Measurements from ENCODE around the gene CSNK1D. TPM values are rescaled to one million over a fixed set of nuclear protein-coding genes. Genes with fewer than 3 reads are reported as not detected.
A peak's percentile ranks its signal among the peaks of the same experiment; 100 is the strongest.

Gene CSNK1D
- total RNA-seq, 4 donors from 2014 or later, result 24.6 to 102 (median 57.1) TPM

DNA sequence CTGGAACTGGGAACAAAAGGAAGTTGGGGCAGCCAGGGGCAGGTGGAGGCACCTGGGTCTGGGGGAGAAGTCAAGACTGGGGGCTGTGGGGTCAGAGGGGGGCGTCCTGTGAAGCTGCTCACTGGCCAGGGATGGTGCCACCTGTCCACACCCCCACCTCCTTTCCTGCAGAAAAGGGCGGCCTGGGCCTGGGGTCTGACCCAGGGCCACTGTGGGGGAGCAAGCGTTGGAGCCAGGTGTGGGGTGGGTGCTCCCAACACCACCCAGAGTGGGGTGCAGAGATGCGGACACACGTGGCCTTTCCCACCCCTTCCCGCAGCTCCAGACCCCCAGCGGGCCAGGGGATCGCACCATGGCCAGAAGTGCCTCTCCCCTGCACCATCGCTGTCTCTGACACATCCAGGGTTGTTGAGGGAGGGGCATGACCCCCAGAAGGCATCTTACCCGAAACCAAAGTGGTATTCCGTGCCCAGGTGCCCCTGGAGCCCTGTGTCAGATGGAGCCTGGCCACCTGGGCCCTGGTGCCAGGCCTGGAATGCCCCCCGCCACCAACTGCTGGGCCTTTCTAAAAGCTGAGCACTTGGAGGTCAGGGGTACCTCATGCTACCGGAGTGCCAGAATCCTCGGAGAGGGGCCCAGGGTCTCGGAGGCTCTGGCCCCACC lies 47.2 kb downstream of the CSNK1D start:
- no peak for DNase-seq
- Histone ChIP-seq H3K4me1 (peaks cover 22 to 36% (median 31%) of the 10 kb centered on the region in 3 donors), H3K27ac (no peak overlapping the region), H3K36me3 (no peaks in the 10 kb centered on the region), H3K27me3 (peaks cover 0 to 36% (median 0%) of the 10 kb centered on the region in 4 donors), H3K9me3 (peaks cover 0 to 3% (median 0%) of the 10 kb centered on the region in 3 donors), H3K4me3 (no peak overlapping the region)
- TF ChIP-seq, protein P1, sequence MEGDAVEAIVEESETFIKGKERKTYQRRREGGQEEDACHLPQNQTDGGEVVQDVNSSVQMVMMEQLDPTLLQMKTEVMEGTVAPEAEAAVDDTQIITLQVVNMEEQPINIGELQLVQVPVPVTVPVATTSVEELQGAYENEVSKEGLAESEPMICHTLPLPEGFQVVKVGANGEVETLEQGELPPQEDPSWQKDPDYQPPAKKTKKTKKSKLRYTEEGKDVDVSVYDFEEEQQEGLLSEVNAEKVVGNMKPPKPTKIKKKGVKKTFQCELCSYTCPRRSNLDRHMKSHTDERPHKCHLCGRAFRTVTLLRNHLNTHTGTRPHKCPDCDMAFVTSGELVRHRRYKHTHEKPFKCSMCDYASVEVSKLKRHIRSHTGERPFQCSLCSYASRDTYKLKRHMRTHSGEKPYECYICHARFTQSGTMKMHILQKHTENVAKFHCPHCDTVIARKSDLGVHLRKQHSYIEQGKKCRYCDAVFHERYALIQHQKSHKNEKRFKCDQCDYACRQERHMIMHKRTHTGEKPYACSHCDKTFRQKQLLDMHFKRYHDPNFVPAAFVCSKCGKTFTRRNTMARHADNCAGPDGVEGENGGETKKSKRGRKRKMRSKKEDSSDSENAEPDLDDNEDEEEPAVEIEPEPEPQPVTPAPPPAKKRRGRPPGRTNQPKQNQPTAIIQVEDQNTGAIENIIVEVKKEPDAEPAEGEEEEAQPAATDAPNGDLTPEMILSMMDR (IDR thresholded peaks at IDR 0.05), result no peak
- no peak for TF ChIP-seq POLR2A (IDR thresholded peaks at IDR 0.05)
- 80 to 86% methylated on average over 2 to 4 of the region's 15 CpGs for WGBS, 2 donors
- intact Hi-C loops (cut with DNase I), result no loop called here

DNA sequence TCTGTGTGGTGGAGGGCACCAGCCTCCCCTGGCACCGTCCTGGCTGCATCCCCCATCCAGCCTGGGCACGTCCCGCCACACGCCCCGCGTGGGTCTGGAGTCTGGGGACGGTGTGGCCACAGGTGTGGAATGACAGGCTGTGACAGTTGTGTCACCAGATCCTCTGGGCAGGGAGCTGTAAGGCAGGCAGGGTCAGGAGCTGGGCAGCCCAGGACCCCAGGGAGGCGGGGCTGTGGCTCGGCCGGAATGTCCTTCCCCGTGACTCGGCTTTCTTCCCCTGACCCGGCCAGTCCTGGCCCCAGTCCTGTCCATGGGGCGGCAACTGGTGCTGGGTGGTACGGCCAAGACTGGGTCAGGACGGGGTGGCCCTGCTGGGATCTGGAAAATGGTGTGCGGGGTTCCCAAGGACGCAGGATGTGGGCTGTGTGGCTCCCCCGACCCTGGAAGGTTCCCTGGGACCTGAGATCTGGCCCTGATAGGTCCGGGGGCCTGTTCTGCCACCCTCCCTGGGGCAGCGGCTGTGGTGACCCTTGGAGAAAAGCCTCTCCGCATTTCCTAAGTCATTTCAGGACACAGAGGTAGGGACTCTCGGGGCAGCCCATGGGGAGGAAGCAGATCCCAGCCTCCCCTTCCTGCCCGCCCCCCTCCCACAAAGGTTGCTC lies 48.0 kb downstream of the CSNK1D start:
- TF ChIP-seq, protein P1 (IDR thresholded peaks at IDR 0.05), result no peak
- TF ChIP-seq POLR2A (IDR thresholded peaks at IDR 0.05), result no peak
- H3K27ac ChIP-seq, result no peak overlapping the region
- H3K4me1 ChIP-seq, result peaks cover 19 to 28% (median 23%) of the 10 kb centered on the region in 3 donors
- DNase-seq, result no peak
- WGBS, 2 donors, result 67 to 79% methylated on average over 1 to 5 of the region's 24 CpGs
- peaks cover 0 to 29% (median 0%) of the 10 kb centered on the region in 4 donors for H3K27me3 ChIP-seq
- H3K36me3 ChIP-seq, result no peaks in the 10 kb centered on the region
- intact Hi-C loops (cut with DNase I), result no loop called here
- H3K9me3 ChIP-seq, result peaks cover 0 to 3% (median 0%) of the 10 kb centered on the region in 3 donors
- H3K4me3 ChIP-seq, result no peak overlapping the region

GRCh38 chr17:82224666-82225065 lies 48.8 kb downstream of the CSNK1D start:
- TF ChIP-seq, protein P1 (IDR thresholded peaks at IDR 0.05), result no peak
- no peak for TF ChIP-seq POLR2A (IDR thresholded peaks at IDR 0.05)
- Histone ChIP-seq H3K4me3 (no peak overlapping the region), H3K27ac (peak overlapping the region in 1 of 4 donors; percentile 2), H3K9me3 (peaks cover 0 to 3% (median 0%) of the 10 kb centered on the region in 3 donors), H3K27me3 (peaks cover 0 to 20% (median 0%) of the 10 kb centered on the region in 4 donors), H3K36me3 (no peaks in the 10 kb centered on the region), H3K4me1 (peaks cover 11 to 20% (median 14%) of the 10 kb centered on the region in 3 donors)
- 47 to 78% methylated on average over 8 of the region's 8 CpGs for WGBS, 2 donors
- no peak for DNase-seq
- intact Hi-C loops (cut with DNase I), result no loop called here

GRCh38 chr17:82223517-82223916 lies 50.0 kb downstream of the CSNK1D start:
- peaks cover 0 to 3% (median 0%) of the 10 kb centered on the region in 3 donors for H3K9me3 ChIP-seq
- no peak for TF ChIP-seq POLR2A (IDR thresholded peaks at IDR 0.05)
- TF ChIP-seq, protein P1 (IDR thresholded peaks at IDR 0.05), result no peak
- H3K4me1 ChIP-seq, result peaks cover 5 to 10% (median 5%) of the 10 kb centered on the region in 3 donors
- intact Hi-C loops (cut with DNase I), result no loop called here
- DNase-seq, result no peak
- H3K27me3 ChIP-seq, result peaks cover 0 to 9% (median 0%) of the 10 kb centered on the region in 4 donors
- no peaks in the 10 kb centered on the region for H3K36me3 ChIP-seq
- 53 to 68% methylated on average over 3 to 5 of the region's 5 CpGs for WGBS, 2 donors
- no peak overlapping the region for H3K27ac ChIP-seq
- H3K4me3 ChIP-seq, result no peak overlapping the region

- TF ChIP-seq POLR2A (IDR thresholded peaks at IDR 0.05), result no peak
- TF ChIP-seq, protein P1 (IDR thresholded peaks at IDR 0.05), result no peak
- no peak for DNase-seq
- Histone ChIP-seq H3K36me3 (no peaks in the 10 kb centered on the region), H3K27ac (no peak overlapping the region), H3K27me3 (peaks cover 0 to 2% (median 0%) of the 10 kb centered on the region in 4 donors), H3K4me3 (no peak overlapping the region), H3K9me3 (peaks cover 0 to 3% (median 0%) of the 10 kb centered on the region in 3 donors), H3K4me1 (peaks cover 0 to 5% (median 3%) of the 10 kb centered on the region in 3 donors)
- intact Hi-C loops (cut with DNase I), result no loop called here
- WGBS, 2 donors, result 53 to 61% methylated on average over 10 of the region's 10 CpGs
Measured at GRCh38 chr17:82222816-82223215, 50.7 kb downstream of the CSNK1D start.
